ENCODE results near the gene RFX6. TPM values are rescaled to one million over a fixed set of nuclear protein-coding genes. Genes with fewer than 3 reads are reported as not detected.

The RFX6 gene
- total RNA-seq, 1 experiment from 2014 or later = not detected

- Histone ChIP-seq H3K36me3 (replicated peaks; ENCODE audit: control insufficient read depth, insufficient read depth, low read length) (no peaks in the 10 kb centered on the region), H3K27me3 (ENCODE audit: control insufficient read depth, insufficient read depth, low read length) (peaks cover 45% of the 10 kb centered on the region), H3K4me3 (ENCODE audit: insufficient read depth, low read depth, low read length) (no peak overlapping the region)
- peak; percentile 28 for DNase-seq
These were observed 701 bp downstream of the RFX6 start for GRCh38 chr6:116877743-116878142.

- Histone ChIP-seq H3K4me3 (ENCODE audit: insufficient read depth, low read depth, low read length) (no peak overlapping the region), H3K27me3 (ENCODE audit: control insufficient read depth, insufficient read depth, low read length) (peaks cover 25% of the 10 kb centered on the region), H3K36me3 (replicated peaks; ENCODE audit: control insufficient read depth, insufficient read depth, low read length) (no peaks in the 10 kb centered on the region)
- no peak for DNase-seq
These were observed 4.2 kb downstream of the RFX6 start for GRCh38 chr6:116881236-116881635.

GRCh38 chr6:116883005-116883404 is 6.0 kb downstream of the RFX6 start:
- Histone ChIP-seq H3K36me3 (replicated peaks; ENCODE audit: control insufficient read depth, insufficient read depth, low read length) (no peaks in the 10 kb centered on the region), H3K4me3 (ENCODE audit: insufficient read depth, low read depth, low read length) (no peak overlapping the region), H3K27me3 (ENCODE audit: control insufficient read depth, insufficient read depth, low read length) (peaks cover 8% of the 10 kb centered on the region)
- no peak for DNase-seq

- H3K36me3 ChIP-seq (replicated peaks; ENCODE audit: control insufficient read depth, insufficient read depth, low read length) = no peaks in the 10 kb centered on the region
- no peak overlapping the region for H3K4me3 ChIP-seq (ENCODE audit: insufficient read depth, low read depth, low read length)
- DNase-seq = no peak
- no peaks in the 10 kb centered on the region; the same call in 1 of the 2 replicates for H3K27me3 ChIP-seq (ENCODE audit: control insufficient read depth, insufficient read depth, low read length)
These were observed 7.5 kb downstream of the RFX6 start for GRCh38 chr6:116884530-116884929.

GRCh38 chr6:116887168-116887567 is 10.1 kb downstream of the RFX6 start:
- Histone ChIP-seq H3K36me3 (replicated peaks; ENCODE audit: control insufficient read depth, insufficient read depth, low read length) (no peaks in the 10 kb centered on the region), H3K27me3 (ENCODE audit: control insufficient read depth, insufficient read depth, low read length) (no peaks in the 10 kb centered on the region), H3K4me3 (ENCODE audit: insufficient read depth, low read depth, low read length) (no peak overlapping the region)
- DNase-seq = no peak

GRCh38 chr6:116887894-116888293 is 10.9 kb downstream of the RFX6 start:
- no peaks in the 10 kb centered on the region for H3K36me3 ChIP-seq (replicated peaks; ENCODE audit: control insufficient read depth, insufficient read depth, low read length)
- H3K27me3 ChIP-seq (ENCODE audit: control insufficient read depth, insufficient read depth, low read length) = no peaks in the 10 kb centered on the region
- no peak for DNase-seq
- no peak overlapping the region for H3K4me3 ChIP-seq (ENCODE audit: insufficient read depth, low read depth, low read length)

GRCh38 chr6:116888732-116889360 is 11.8 kb downstream of the RFX6 start:
- no peak for DNase-seq
- H3K36me3 ChIP-seq (replicated peaks; ENCODE audit: control insufficient read depth, insufficient read depth, low read length) = no peaks in the 10 kb centered on the region
- H3K4me3 ChIP-seq (ENCODE audit: insufficient read depth, low read depth, low read length) = no peak overlapping the region
- no peaks in the 10 kb centered on the region for H3K27me3 ChIP-seq (ENCODE audit: control insufficient read depth, insufficient read depth, low read length)

GRCh38 chr6:116894669-116895068 is 17.6 kb downstream of the RFX6 start:
- no peaks in the 10 kb centered on the region for H3K36me3 ChIP-seq (replicated peaks; ENCODE audit: control insufficient read depth, insufficient read depth, low read length)
- no peak overlapping the region for H3K4me3 ChIP-seq (ENCODE audit: insufficient read depth, low read depth, low read length)
- no peak for DNase-seq
- no peaks in the 10 kb centered on the region for H3K27me3 ChIP-seq (ENCODE audit: control insufficient read depth, insufficient read depth, low read length)

- Histone ChIP-seq H3K36me3 (replicated peaks; ENCODE audit: control insufficient read depth, insufficient read depth, low read length) (no peaks in the 10 kb centered on the region), H3K4me3 (ENCODE audit: insufficient read depth, low read depth, low read length) (no peak overlapping the region), H3K27me3 (ENCODE audit: control insufficient read depth, insufficient read depth, low read length) (no peaks in the 10 kb centered on the region)
- DNase-seq = no peak
These were observed 18.9 kb downstream of the RFX6 start for GRCh38 chr6:116895935-116896334.

- no peak overlapping the region for H3K4me3 ChIP-seq (ENCODE audit: insufficient read depth, low read depth, low read length)
- no peaks in the 10 kb centered on the region for H3K27me3 ChIP-seq (ENCODE audit: control insufficient read depth, insufficient read depth, low read length)
- DNase-seq = no peak
- no peaks in the 10 kb centered on the region for H3K36me3 ChIP-seq (replicated peaks; ENCODE audit: control insufficient read depth, insufficient read depth, low read length)
These were observed 25.6 kb downstream of the RFX6 start for GRCh38 chr6:116902634-116903033.

- H3K27me3 ChIP-seq (ENCODE audit: control insufficient read depth, insufficient read depth, low read length) = no peaks in the 10 kb centered on the region
- H3K36me3 ChIP-seq (replicated peaks; ENCODE audit: control insufficient read depth, insufficient read depth, low read length) = no peaks in the 10 kb centered on the region
- DNase-seq = no peak
- no peak overlapping the region for H3K4me3 ChIP-seq (ENCODE audit: insufficient read depth, low read depth, low read length)
These were observed 46.0 kb downstream of the RFX6 start for GRCh38 chr6:116922853-116923548.

- no peak for DNase-seq
- Histone ChIP-seq H3K4me3 (ENCODE audit: insufficient read depth, low read depth, low read length) (no peak overlapping the region), H3K27me3 (ENCODE audit: control insufficient read depth, insufficient read depth, low read length) (no peaks in the 10 kb centered on the region), H3K36me3 (replicated peaks; ENCODE audit: control insufficient read depth, insufficient read depth, low read length) (no peaks in the 10 kb centered on the region)
These were observed 47.2 kb downstream of the RFX6 start for GRCh38 chr6:116924245-116924644.

GRCh38 chr6:116925088-116925794 is 48.2 kb downstream of the RFX6 start:
- Histone ChIP-seq H3K27me3 (ENCODE audit: control insufficient read depth, insufficient read depth, low read length) (no peaks in the 10 kb centered on the region), H3K4me3 (ENCODE audit: insufficient read depth, low read depth, low read length) (no peak overlapping the region), H3K36me3 (replicated peaks; ENCODE audit: control insufficient read depth, insufficient read depth, low read length) (no peaks in the 10 kb centered on the region)
- DNase-seq = no peak

- Histone ChIP-seq H3K27me3 (ENCODE audit: control insufficient read depth, insufficient read depth, low read length) (no peaks in the 10 kb centered on the region), H3K36me3 (replicated peaks; ENCODE audit: control insufficient read depth, insufficient read depth, low read length) (no peaks in the 10 kb centered on the region), H3K4me3 (ENCODE audit: insufficient read depth, low read depth, low read length) (no peak overlapping the region)
- no peak for DNase-seq
These were observed 51.6 kb downstream of the RFX6 start for GRCh38 chr6:116928677-116929076.

- no peak for DNase-seq
- Histone ChIP-seq H3K27me3 (ENCODE audit: control insufficient read depth, insufficient read depth, low read length) (no peaks in the 10 kb centered on the region), H3K36me3 (replicated peaks; ENCODE audit: control insufficient read depth, insufficient read depth, low read length) (no peaks in the 10 kb centered on the region), H3K4me3 (ENCODE audit: insufficient read depth, low read depth, low read length) (no peak overlapping the region)
These were observed 52.8 kb downstream of the RFX6 start for GRCh38 chr6:116929825-116930224.
